Fibroblast of mammary gland (primary cell): ENCODE measurements around the gene DHX30.
"Not testable (repeated sequence)": the region's sequence is repeated elsewhere in the genome, so short reads cannot be mapped to it uniquely, and the experiment has no call there.

Experiments used
- DNase-seq: peaks from one replicate; pipeline ENCODE4 v3.0.0-alpha.2; 2010; ENCODE audit warnings: low read depth
- H3K4me3 ChIP-seq: 2 replicates; pipeline ENCODE4 v1.5.1; 2011; ENCODE audit warnings: low read depth, mild to moderate bottlenecking, low read length, moderate library complexity; ENCODE audit not compliant: control insufficient read depth
- CTCF ChIP-seq: conservative IDR thresholded peaks from 2 replicates; pipeline ENCODE4 v1.5.1; 2011; ENCODE audit warnings: low read depth, low read length, inconsistent platforms; ENCODE audit not compliant: control insufficient read depth, insufficient read depth

The DHX30 gene

GRCh38 chr3:47802734-47803479, at the start of gene DHX30:
TSS of gene DHX30 (plus strand) at chr3:47803138. CDS start at chr3:47810684, 7,546 bp downstream.
- TF ChIP-seq CTCF = no peak
- DNase-seq = peak; percentile 78
- H3K4me3 ChIP-seq = peak within 1 kb of the TSS; percentile 83

GRCh38 chr3:47758261-47759025, 44.5 kb upstream of the DHX30 start:
- H3K4me3 ChIP-seq = no peak overlapping the region
- no peak for DNase-seq
- TF ChIP-seq CTCF = no peak

- not testable (repeated sequence) for H3K4me3 ChIP-seq, DNase-seq
These were observed 42.7 kb upstream of the DHX30 start for GRCh38 chr3:47760207-47760606.

GRCh38 chr3:47761046-47761445, 41.9 kb upstream of the DHX30 start:
- TF ChIP-seq CTCF = no peak
- H3K4me3 ChIP-seq = no peak overlapping the region
- DNase-seq = no peak

- TF ChIP-seq CTCF = no peak
- peak; percentile 31 for DNase-seq
- no peak overlapping the region for H3K4me3 ChIP-seq
These were observed 40.7 kb upstream of the DHX30 start for GRCh38 chr3:47762233-47762632.

- no peak for DNase-seq
- TF ChIP-seq CTCF = no peak
- no peak overlapping the region for H3K4me3 ChIP-seq
These were observed 36.8 kb upstream of the DHX30 start for GRCh38 chr3:47766186-47766585.

GRCh38 chr3:47772047-47772446, 30.9 kb upstream of the DHX30 start:
- DNase-seq = no peak
- H3K4me3 ChIP-seq = no peak overlapping the region
- no peak for TF ChIP-seq CTCF
